Measurements from ENCODE around the gene R3HCC1L.

Gene R3HCC1L

GRCh38 chr10:98172073-98172472 lies 37.6 kb downstream of the R3HCC1L start:
- POLR2A ChIA-PET = no interaction called here
- H3K4me1 ChIP-seq (ENCODE audit: control insufficient read depth, insufficient read depth, low read length) = 0 out of 2 replicates have a peak, but pooled peaks cover 3% of the 10 kb centered on the region
- CTCF ChIA-PET = interaction anchor here (0.6 to 6.9 kb wide), 9 partner anchors 9 to 160 kb away, joined by 3 to 105 read pairs (median 5); no protein-coding TSS in a partner anchor

GRCh38 chr10:98172495-98172894 lies 38.0 kb downstream of the R3HCC1L start:
- no peak for TF ChIP-seq ZNF146 (tag by site-specific recombination; IDR thresholded peaks at IDR 0.05)
- TF ChIP-seq ATF2 (tag by site-specific recombination; IDR thresholded peaks at IDR 0.05; ENCODE audit: low read depth) = no peak
- no peak for TF ChIP-seq ZNF366 (tag by site-specific recombination; conservative IDR thresholded peaks at IDR 0.05)
- TF ChIP-seq KLF9 (tag by site-specific recombination; IDR thresholded peaks at IDR 0.05; ENCODE audit: low read depth) = no peak
- no peak for TF ChIP-seq ZNF692 (tag by site-specific recombination; IDR thresholded peaks at IDR 0.05)
- TF ChIP-seq ZBTB17 (tag by site-specific recombination; IDR thresholded peaks at IDR 0.05) = no peak
- no peak for TF ChIP-seq ZBTB26 (tag by site-specific recombination; optimal IDR thresholded peaks at IDR 0.05)
- TF ChIP-seq RBAK (tag by site-specific recombination; IDR thresholded peaks at IDR 0.05) = no peak
- TF ChIP-seq ZNF664 (tag by site-specific recombination; IDR thresholded peaks at IDR 0.05) = no peak
- no peak for TF ChIP-seq ZNF114 (tag by site-specific recombination; IDR thresholded peaks at IDR 0.05)
- no peak for TF ChIP-seq ZNF335 (tag by site-specific recombination; conservative IDR thresholded peaks at IDR 0.05)
- TF ChIP-seq ZNF514 (tag by site-specific recombination; IDR thresholded peaks at IDR 0.05) = no peak
- no peak for TF ChIP-seq ZNF214 (tag by site-specific recombination; IDR thresholded peaks at IDR 0.05; ENCODE audit: borderline replicate concordance)
- no peak for TF ChIP-seq ZNF221 (tag by site-specific recombination; IDR thresholded peaks at IDR 0.05; ENCODE audit: borderline replicate concordance)
- TF ChIP-seq ZFHX2 (tag by site-specific recombination; conservative IDR thresholded peaks at IDR 0.05) = no peak
- no peak for TF ChIP-seq ZNF416 (tag by site-specific recombination; IDR thresholded peaks at IDR 0.05)
- TF ChIP-seq ZNF654 (tag by site-specific recombination; IDR thresholded peaks at IDR 0.05; ENCODE audit: low read depth) = no peak
- no peak for TF ChIP-seq ZNF341 (tag by site-specific recombination; IDR thresholded peaks at IDR 0.05; ENCODE audit: low read depth)
- TF ChIP-seq ZNF701 (tag by site-specific recombination; IDR thresholded peaks at IDR 0.05) = no peak
- no peak for TF ChIP-seq ZSCAN30 (tag by site-specific recombination; IDR thresholded peaks at IDR 0.05)
- H3K4me1 ChIP-seq (ENCODE audit: control insufficient read depth, insufficient read depth, low read length) = 0 out of 2 replicates have a peak, but pooled peaks cover 3% of the 10 kb centered on the region
- CTCF ChIA-PET = interaction anchor here (0.6 to 6.9 kb wide), 3 partner anchors 10 to 137 kb away, joined by 4 to 105 read pairs (median 16); no protein-coding TSS in a partner anchor

More at GRCh38 chr10:98172073-98172472, 37.6 kb downstream of the R3HCC1L start:
- no peaks in the 10 kb centered on the region for H3K9me3 ChIP-seq (ENCODE audit: control insufficient read depth, insufficient read depth, low read depth, low read length)
- TF ChIP-seq ZNF629 (tag by site-specific recombination; IDR thresholded peaks at IDR 0.05) (no peak), GLI2 (tag by site-specific recombination; IDR thresholded peaks at IDR 0.05; ENCODE audit: borderline replicate concordance, low read depth) (no peak), ZNF791 (tag by site-specific recombination; IDR thresholded peaks at IDR 0.05) (no peak), ZNF404 (tag by site-specific recombination; IDR thresholded peaks at IDR 0.05) (no peak), REPIN1 (tag by site-specific recombination; IDR thresholded peaks at IDR 0.05; ENCODE audit: low read depth) (no peak), ZBTB11 (tag by site-specific recombination; conservative IDR thresholded peaks at IDR 0.05; ENCODE audit: low read depth) (no peak), ZNF658 (tag by site-specific recombination; IDR thresholded peaks at IDR 0.05) (no peak), ZNF214 (tag by site-specific recombination; IDR thresholded peaks at IDR 0.05; ENCODE audit: borderline replicate concordance) (no peak), ZNF48 (tag by site-specific recombination; IDR thresholded peaks at IDR 0.05) (no peak), ZNF843 (tag by site-specific recombination; IDR thresholded peaks at IDR 0.05) (no peak), ZNF274 (IDR thresholded peaks at IDR 0.05; ENCODE audit: low read length) (no peak), ZNF274 (tag by site-specific recombination; IDR thresholded peaks at IDR 0.05; ENCODE audit: borderline replicate concordance) (no peak), ZNF549 (tag by site-specific recombination; IDR thresholded peaks at IDR 0.05) (no peak)
- no peak overlapping the region for H3K4me3 ChIP-seq (ENCODE audit: low read depth, low read length)
- no peak overlapping the region for H3K27ac ChIP-seq (ENCODE audit: extremely low read depth, low read depth, low read length)
- peaks cover 5 to 12% of the 10 kb centered on the region in 2 experiments; a peak in 2 of 3 replicates for H3K36me3 ChIP-seq (ENCODE audit: control insufficient read depth in 2 of 2, insufficient read depth in 1 of 2, low read length in 2 of 2)

More at GRCh38 chr10:98172495-98172894, 38.0 kb downstream of the R3HCC1L start:
- POLR2A ChIA-PET = no interaction called here
- Histone ChIP-seq H3K9me3 (ENCODE audit: control insufficient read depth, insufficient read depth, low read depth, low read length) (no peaks in the 10 kb centered on the region), H3K4me3 (ENCODE audit: low read depth, low read length) (no peak overlapping the region), H3K36me3 (ENCODE audit: control insufficient read depth in 2 of 2, insufficient read depth in 1 of 2, low read length in 2 of 2) (peaks cover 5 to 12% of the 10 kb centered on the region in 2 experiments; a peak in 2 of 3 replicates), H3K27ac (ENCODE audit: extremely low read depth, low read depth, low read length) (no peak overlapping the region)

Measured in HEK293 (cell line).